ENCODE measurements around the gene RHEBL1.

RHEBL1 gene, protein sequence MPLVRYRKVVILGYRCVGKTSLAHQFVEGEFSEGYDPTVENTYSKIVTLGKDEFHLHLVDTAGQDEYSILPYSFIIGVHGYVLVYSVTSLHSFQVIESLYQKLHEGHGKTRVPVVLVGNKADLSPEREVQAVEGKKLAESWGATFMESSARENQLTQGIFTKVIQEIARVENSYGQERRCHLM

GRCh38 chr12:49069507-49070346 is at the start of gene RHEBL1:
TSS of gene RHEBL1 (minus strand) at chr12:49069979. CDS start at chr12:49069785, 194 bp downstream.
- DNase-seq (ENCODE audit: low read depth), result peak; percentile 97

DNA sequence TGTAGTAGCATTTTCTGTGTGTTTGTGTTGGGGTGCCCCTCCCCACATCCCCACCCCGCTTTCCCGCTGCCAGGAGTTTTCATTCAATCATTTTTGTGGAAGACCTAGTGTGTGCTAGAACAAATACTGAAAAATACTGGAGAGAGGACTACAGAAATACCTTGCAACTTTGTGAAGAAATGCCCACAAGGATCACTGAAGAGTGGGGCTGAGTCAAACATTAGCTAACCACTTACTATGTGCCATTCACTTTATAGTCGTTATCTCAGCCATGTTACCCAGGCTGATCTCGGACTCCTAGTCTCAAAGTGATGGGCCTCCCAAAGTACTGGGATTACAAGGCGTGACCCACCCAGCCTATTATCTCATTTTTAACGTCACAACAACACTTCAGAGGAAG is 41.4 kb upstream of the RHEBL1 start:
- no peak for DNase-seq (ENCODE audit: low read depth)

- DNase-seq (ENCODE audit: low read depth), result peak; percentile 99
These were observed 40.8 kb upstream of the RHEBL1 start, which contains the start of gene LMBR1L for GRCh38 chr12:49110464-49111155. TSS of gene LMBR1L (minus strand) at chr12:49110847. CDS start at chr12:49110555, 292 bp downstream.

DNA sequence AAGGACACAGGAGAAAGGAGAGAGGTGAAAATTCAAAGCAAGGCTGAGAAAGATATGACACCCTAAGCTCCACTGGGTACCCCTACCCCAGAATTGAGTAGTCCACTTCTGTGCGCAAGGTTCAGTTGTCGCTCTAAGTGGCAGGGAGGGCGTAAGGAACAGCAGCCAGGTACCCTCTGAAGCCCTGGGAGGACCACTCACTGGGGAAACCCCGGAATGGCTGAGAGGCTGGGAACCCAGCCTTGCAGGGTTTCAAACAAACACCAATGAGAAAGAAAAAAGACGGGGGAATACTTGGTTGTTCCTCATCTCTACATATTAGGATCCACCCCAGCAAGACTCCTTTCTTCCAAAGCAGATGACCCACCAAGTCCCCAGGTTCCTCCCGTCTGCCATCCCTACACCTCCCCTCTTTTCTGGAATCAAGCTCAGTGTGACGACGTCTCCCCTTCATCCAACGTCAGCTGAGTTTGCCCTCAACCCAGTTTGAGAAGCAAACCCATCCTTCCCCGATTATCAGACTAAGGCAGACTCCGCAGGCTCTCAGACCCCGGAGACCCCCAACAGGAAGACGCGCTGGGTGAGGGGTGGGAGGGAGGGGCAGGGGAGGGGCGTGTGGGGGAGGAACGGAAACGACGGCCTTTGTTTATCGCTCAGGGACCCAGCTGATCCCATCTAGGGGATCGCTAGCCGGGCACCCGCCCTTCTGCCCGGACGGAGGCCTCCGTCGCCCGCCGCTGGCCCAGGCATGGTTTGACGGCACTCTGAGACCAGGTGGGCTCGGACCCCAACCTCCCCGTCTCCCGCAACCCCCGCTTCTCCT is 40.1 kb upstream of the RHEBL1 start:
- no peak for DNase-seq (ENCODE audit: low read depth)

DNA sequence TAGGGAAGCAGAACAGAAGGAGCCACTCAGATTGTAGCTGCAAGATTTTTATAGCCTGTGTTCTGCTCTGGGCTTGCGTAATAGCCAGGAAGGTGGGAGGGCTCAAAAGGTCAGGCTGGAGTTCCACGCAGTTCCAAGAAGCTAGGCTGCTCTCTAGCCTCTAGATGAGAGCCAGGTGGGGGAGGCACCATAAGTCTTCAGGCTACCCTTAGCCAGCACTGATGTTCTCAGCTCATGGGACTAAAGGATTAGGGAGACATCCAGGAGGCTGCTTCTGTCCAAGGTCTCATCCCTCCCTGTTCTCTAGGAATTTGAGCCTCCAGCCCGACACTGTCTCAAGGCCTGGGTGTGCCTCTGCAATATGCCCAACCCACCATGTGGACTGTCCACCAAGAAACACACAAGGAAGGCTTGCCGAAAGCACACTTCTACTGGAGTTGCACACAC is 39.2 kb upstream of the RHEBL1 start:
- peak; percentile 64 for DNase-seq (ENCODE audit: low read depth)

DNA sequence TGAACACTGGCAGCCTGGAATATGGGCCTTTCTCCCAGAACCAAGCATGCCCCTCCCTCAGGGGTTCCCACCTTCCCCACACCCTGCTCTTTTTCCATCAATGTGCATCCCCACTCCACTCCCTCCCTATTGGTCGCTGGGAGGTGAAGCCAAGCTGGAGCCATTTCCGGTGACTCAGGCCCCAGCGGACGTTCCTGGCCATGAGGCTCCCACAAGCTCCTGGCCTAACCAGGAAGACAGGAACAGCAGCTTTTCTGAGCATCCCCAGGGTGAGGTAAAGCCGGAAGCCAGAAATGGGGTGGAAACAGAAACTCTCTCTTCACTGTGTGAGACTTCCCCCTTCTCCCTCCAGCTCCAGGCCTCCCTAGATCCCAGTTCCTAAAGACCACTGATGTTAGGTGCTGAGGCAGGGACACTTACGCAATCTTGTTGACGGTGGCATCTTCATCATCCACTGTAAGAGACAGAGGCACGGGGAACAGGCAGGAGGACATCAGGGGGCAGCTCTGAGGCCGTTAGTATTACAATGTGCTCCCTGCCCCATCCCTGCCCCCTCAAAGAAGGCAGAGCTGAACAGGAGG is 35.8 kb upstream of the RHEBL1 start:
- DNase-seq (ENCODE audit: low read depth), result peak; percentile 61

- DNase-seq (ENCODE audit: low read depth), result no peak
These were observed 35.0 kb upstream of the RHEBL1 start for GRCh38 chr12:49104822-49105221.

DNA sequence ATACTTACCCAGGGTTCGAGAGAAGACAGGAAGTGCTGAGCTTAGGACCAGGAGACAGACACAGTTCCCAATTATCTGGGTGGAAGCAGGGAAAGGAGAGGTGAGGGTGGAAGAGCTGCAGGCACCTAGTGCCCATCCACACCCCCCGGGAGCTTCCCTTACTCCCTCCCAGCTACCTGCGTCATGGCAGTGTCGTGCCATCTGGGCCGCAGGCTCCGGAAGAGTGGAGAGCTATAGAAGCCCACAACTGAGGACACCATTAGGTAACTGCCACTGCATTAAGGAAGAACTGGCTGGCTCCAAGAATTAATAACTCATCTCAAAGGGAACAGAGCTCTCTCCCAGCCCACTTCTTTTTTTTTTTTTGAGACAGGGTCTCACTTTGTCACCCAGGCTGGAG is 30.6 kb upstream of the RHEBL1 start:
- no peak for DNase-seq (ENCODE audit: low read depth)

DNA sequence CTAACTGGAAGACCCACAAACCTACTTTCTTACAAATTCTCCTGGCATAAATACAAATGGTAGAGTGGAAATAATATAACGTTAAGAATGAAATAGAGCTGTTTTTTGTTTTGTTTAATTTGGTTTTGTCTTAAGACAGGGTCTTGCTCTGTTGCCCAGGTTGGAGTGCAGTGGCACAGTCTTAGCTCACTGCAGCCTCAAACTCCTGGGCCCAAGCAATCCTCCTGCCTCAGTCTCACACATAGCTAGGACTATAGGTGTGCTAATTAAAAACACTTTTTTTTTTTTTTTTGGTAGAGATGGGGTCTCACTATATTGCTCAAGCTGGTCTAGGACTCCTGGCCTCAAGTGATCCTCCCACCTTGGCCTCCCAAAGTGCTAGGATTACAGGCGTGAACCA is 28.9 kb upstream of the RHEBL1 start:
- DNase-seq (ENCODE audit: low read depth), result no peak

DNA sequence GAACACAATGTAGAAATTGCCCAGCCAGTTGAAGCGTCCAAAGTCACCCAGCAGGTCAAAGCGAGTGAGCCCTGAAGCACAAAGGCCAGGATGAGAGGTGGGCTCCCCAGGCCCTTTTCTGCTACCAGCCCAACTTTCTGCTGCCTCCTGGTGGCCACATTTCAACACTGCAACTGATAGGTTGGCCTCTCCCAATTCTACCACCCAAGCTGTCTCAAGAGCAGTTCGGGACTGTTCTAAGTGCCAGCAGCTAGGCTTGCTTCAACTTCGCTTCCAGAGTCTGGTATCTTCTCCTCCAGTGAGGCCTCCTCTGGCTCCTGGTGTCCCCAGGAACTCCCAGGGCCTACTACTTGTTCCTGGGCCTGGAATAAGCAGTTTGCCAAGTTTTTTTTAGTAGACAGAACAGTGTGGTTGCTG is 28.3 kb upstream of the RHEBL1 start:
- DNase-seq (ENCODE audit: low read depth), result peak; percentile 54

GRCh38 chr12:49097381-49097780 is 27.6 kb upstream of the RHEBL1 start:
- no peak for DNase-seq (ENCODE audit: low read depth)

DNA sequence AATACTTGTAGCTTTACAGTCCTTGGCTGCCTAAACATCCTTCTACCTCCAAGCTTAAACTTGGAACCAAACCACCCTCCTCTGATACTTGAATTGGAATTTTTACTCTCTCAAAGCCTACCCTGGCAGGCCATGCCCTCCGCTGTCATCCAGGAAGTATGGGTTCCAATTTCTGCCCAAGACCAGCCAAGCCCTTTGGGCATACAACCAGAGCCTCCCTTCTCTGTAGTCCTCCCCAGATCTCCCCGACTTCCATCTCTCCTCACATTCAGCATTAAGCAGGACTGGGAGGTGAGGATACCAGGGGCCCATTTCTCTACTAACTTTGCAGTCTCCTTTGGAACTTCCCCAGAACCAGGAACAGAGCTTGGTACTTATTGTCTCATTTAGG is 25.2 kb upstream of the RHEBL1 start:
- DNase-seq (ENCODE audit: low read depth), result no peak

GRCh38 chr12:49094160-49094974 is 24.6 kb upstream of the RHEBL1 start, which contains the start of gene DHH:
TSS of gene DHH (minus strand) at chr12:49094801. CDS start at chr12:49094512, 289 bp downstream.
- peak; percentile 27 for DNase-seq (ENCODE audit: low read depth)

DNA sequence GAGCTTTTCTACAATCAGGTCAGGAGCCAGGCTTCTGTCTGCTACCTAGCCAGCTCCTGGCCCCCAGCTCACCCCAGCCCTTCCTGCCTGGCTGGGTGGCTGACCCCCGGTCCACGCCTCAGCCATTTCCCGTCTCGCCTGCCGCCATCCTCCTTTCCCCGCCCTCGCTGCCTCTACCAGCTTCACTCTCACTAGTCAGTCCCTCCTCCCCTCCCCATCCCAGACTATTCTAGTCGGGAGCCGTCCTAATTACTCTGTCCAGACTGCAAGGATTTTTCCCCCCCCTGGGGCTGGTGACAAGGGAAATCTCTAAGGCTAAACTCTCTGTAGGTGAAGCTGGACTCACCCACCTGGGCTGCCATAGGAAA is 24.0 kb upstream of the RHEBL1 start:
- DNase-seq (ENCODE audit: low read depth), result peak; percentile 24

DNA sequence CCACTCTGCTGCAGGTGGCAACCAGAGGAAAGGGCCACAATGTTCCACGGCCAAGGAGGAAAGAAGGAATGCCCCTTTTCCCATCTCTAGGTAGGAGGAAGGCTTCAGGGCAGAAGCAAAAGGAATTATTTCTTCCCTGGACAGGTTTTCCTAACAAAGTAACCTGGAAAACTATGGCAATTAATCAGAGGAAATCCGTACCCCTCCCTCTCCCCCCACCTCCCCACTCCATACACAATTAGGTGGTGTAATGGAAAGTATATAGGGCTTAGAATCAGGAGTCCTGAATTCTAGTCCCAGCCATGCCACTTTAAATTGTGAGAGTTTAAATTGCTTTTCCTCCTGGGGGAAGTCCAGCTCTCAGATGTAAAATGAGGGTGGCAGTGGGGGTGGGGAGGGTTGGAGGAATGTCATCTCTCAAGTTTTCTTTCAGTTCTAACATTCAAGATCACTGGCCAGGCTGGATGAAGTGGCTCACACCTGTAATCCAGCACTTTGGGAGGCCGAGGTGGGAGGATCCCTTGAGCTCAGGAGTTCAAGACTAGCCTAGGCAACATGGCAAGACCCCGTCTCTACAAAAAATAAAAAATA is 23.1 kb upstream of the RHEBL1 start:
- DNase-seq (ENCODE audit: low read depth), result no peak

DNA sequence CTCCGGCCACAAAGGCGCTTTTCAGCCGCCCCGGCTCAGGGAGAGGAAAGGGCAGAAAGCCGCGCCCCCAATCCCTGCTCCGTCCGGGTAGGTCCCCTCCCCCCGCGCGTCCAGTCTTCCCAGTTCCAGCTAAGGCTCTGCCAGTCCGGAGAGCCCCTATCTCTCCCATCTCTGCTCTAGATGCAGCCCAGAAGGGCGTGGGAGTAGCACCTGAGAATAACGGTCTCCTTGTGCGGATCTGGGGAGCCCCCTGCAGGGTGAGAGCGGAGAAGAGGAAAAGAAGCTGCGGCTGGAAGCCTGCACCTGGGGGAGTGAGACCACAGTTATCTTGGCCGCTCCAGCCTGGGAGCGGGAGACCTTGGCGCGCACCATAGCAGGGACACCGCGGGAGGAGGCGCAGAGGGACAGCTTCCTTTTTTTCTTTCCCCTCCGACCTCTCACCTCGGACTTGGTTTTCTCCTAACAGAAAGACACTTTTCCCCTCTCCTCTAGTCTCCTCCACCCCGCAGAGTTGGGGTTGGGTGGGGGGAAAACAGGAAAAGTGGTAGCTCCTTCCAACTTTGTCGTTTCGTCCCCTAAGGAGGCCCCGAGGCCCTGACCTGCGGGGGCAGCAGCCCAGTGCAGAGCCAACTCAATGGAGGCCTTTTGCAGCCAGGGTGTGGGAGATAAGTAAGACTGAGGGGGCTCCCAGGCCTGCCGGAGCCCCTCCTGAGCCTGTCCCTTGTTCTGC is 22.5 kb upstream of the RHEBL1 start:
- DNase-seq (ENCODE audit: low read depth), result peak; percentile 69

DNA sequence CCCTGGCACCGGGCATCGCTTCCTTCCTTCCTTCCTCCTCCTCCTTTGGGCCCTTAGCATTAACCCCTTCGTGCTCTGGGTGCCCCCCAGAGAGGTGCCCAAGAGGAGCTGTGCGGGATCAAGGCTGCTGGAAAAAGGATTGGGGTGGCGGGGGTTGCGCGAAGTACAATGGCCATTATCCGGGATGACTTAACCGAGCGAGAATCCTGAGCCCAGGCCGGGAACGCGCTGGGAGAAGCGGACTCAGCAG is 22.0 kb upstream of the RHEBL1 start:
- DNase-seq (ENCODE audit: low read depth), result no peak

DNA sequence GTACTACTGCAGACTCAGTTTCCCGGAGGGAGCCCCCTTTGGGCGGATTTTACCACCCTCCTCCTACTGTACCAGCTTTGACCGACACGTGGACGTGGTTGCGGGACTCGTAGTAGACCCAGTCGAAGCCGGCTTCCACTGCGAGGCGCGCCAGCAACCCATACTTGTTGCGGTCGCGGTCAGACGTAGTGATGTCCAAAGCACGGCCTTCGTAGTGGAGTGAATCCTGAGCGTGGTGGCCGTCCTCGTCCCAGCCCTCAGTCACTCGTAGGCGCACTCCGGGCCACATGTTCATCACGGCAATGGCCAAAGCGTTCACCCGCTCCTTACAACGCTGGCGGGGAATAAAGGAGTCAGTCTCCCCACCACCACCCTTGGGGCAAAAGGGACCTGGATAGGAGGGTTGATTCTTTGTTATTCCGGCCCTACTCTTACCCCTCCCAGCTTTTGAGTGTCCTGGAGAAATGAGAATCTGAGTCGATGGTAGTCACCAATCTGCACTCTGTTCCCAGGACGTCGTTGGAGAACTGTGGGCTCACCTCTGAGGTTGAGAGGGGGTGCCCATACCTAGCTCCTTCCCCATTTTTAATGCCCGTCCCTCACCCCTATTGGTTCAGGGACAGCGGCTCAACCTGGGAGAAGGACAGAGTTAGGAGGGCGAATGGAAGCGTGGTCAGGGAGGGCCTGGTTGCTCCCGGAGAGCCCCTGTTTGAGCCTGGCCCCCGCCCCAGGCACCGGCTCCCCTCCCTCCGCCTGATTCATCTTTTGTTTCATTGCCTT is 21.5 kb upstream of the RHEBL1 start:
- no peak for DNase-seq (ENCODE audit: low read depth)
